ENCODE results near the gene TNFAIP2. TPM values are rescaled to one million over a fixed set of nuclear protein-coding genes. Genes with fewer than 3 reads are reported as not detected.

Gene TNFAIP2
- total RNA-seq, 1 donor from 2014 or later = 5.3 TPM

- H3K27me3 Mint-ChIP-seq (ENCODE audit: insufficient read depth, low read depth) = peaks cover 18% of the 10 kb centered on the region
- H3K79me2 ChIP-seq (ENCODE audit: low read depth) = no peaks in the 10 kb centered on the region
- peaks cover 12% of the 10 kb centered on the region for H3K4me1 Mint-ChIP-seq
- H3K27me3 ChIP-seq = peaks cover 62% of the 10 kb centered on the region
- H3K4me1 ChIP-seq = no peaks in the 10 kb centered on the region
- H3K9me3 ChIP-seq (ENCODE audit: low read depth) = no peaks in the 10 kb centered on the region
- no peaks in the 10 kb centered on the region for H3K9me3 Mint-ChIP-seq
- peak overlapping the region; percentile 66 for H3K27ac Mint-ChIP-seq
- no peaks in the 10 kb centered on the region for H3K36me3 Mint-ChIP-seq
- DNase-seq (ENCODE audit: low spot score) = no peak
- TF ChIP-seq EZH2 (IDR thresholded peaks at IDR 0.05) = no peak
- no peak for TF ChIP-seq EZH2phosphoT487 (IDR thresholded peaks at IDR 0.05)
- TF ChIP-seq CTCF (IDR thresholded peaks at IDR 0.05) = no peak
- H3K4me2 ChIP-seq = no peak overlapping the region
- no peak overlapping the region for H3K4me3 ChIP-seq
- no peaks in the 10 kb centered on the region for H4K20me1 ChIP-seq (ENCODE audit: low read depth)
- no peak overlapping the region for H3K9ac ChIP-seq
- no peaks in the 10 kb centered on the region for H3F3A ChIP-seq (ENCODE audit: low read depth)
- no peak overlapping the region for H2AFZ ChIP-seq (replicated peaks)
- H3K36me3 ChIP-seq = no peaks in the 10 kb centered on the region
- H3K4me3 Mint-ChIP-seq = no peak overlapping the region
- H3K27ac ChIP-seq = no peak overlapping the region
Measured at GRCh38 chr14:103086771-103087342, 36.4 kb upstream of the TNFAIP2 start.

- no peak for TF ChIP-seq EZH2phosphoT487 (IDR thresholded peaks at IDR 0.05)
- TF ChIP-seq CTCF (IDR thresholded peaks at IDR 0.05) = no peak
- TF ChIP-seq EZH2 (IDR thresholded peaks at IDR 0.05) = no peak
- H3K9me3 ChIP-seq (ENCODE audit: low read depth) = no peaks in the 10 kb centered on the region
- no peaks in the 10 kb centered on the region for H3K9me3 Mint-ChIP-seq
- peaks cover 61% of the 10 kb centered on the region for H3K27me3 ChIP-seq
- H4K20me1 ChIP-seq (ENCODE audit: low read depth) = no peaks in the 10 kb centered on the region
- H3K36me3 Mint-ChIP-seq = no peaks in the 10 kb centered on the region
- H3K27me3 Mint-ChIP-seq (ENCODE audit: insufficient read depth, low read depth) = peaks cover 18% of the 10 kb centered on the region
- no peak overlapping the region for H3K4me3 Mint-ChIP-seq
- peak; percentile 78 for DNase-seq (ENCODE audit: low spot score)
- peaks cover 4% of the 10 kb centered on the region for H3F3A ChIP-seq (ENCODE audit: low read depth)
- H3K27ac Mint-ChIP-seq = peak overlapping the region; percentile 66
- no peaks in the 10 kb centered on the region for H3K79me2 ChIP-seq (ENCODE audit: low read depth)
- H3K36me3 ChIP-seq = no peaks in the 10 kb centered on the region
- H3K4me1 Mint-ChIP-seq = peaks cover 12% of the 10 kb centered on the region
- H3K4me2 ChIP-seq = no peak overlapping the region
- H3K27ac ChIP-seq = no peak overlapping the region
- H3K4me1 ChIP-seq = no peaks in the 10 kb centered on the region
- no peak overlapping the region for H3K4me3 ChIP-seq
- no peak overlapping the region for H3K9ac ChIP-seq
- H2AFZ ChIP-seq (replicated peaks) = no peak overlapping the region
Measured at GRCh38 chr14:103087343-103087835, 35.9 kb upstream of the TNFAIP2 start.

DNA sequence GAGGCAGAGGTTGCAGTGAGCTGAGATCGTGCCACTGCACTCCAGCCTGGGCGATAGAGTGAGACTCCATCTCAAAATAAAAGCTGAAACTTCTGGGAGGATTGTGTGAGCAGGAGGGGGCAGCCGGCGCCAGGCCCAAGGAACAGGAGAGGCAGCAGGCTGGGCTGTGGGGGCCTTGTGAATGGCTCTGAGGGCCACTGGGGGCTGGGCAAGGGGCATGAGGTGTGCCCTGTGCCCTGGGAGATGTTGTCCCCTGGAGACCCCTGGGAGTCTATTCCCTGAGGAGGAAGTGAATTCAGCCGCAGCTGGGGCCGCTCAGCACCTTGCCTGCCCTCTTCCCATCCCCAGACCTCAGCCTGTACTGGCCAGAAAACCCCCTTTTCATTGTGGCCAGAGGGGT, 34.3 kb upstream of the TNFAIP2 start:
- Mint-ChIP-seq H3K27ac (peak overlapping the region; percentile 50), H3K27me3 (ENCODE audit: insufficient read depth, low read depth) (peaks cover 18% of the 10 kb centered on the region), H3K36me3 (no peaks in the 10 kb centered on the region), H3K4me1 (peaks cover 12% of the 10 kb centered on the region), H3K4me3 (no peak overlapping the region), H3K9me3 (no peaks in the 10 kb centered on the region)
- Histone ChIP-seq H3K4me3 (no peak overlapping the region), H2AFZ (replicated peaks) (no peak overlapping the region), H3K27me3 (peaks cover 45% of the 10 kb centered on the region), H3K4me1 (no peaks in the 10 kb centered on the region), H3K9ac (no peak overlapping the region), H3K4me2 (no peak overlapping the region), H3F3A (ENCODE audit: low read depth) (peaks cover 4% of the 10 kb centered on the region), H4K20me1 (ENCODE audit: low read depth) (no peaks in the 10 kb centered on the region), H3K79me2 (ENCODE audit: low read depth) (no peaks in the 10 kb centered on the region), H3K9me3 (ENCODE audit: low read depth) (no peaks in the 10 kb centered on the region), H3K27ac (no peak overlapping the region), H3K36me3 (no peaks in the 10 kb centered on the region)
- DNase-seq (ENCODE audit: low spot score) = no peak
- TF ChIP-seq EZH2phosphoT487 (IDR thresholded peaks at IDR 0.05) (no peak), EZH2 (IDR thresholded peaks at IDR 0.05) (no peak), CTCF (IDR thresholded peaks at IDR 0.05) (no peak)

Measured in neural progenitor cell (in vitro differentiated cells).